Measurements from ENCODE around the gene GGA2. TPM values are rescaled to one million over a fixed set of nuclear protein-coding genes. Genes with fewer than 3 reads are reported as not detected.
"Not testable (repeated sequence)": the region's sequence is repeated elsewhere in the genome, so short reads cannot be mapped to it uniquely, and the experiment has no call there.

Gene GGA2
- total RNA-seq, 1 donor from 2014 or later = 40.4 TPM

GRCh38 chr16:23452221-23452571, 58.1 kb downstream of the GGA2 start:
- no peaks in the 10 kb centered on the region for H3K9me3 Mint-ChIP-seq (ENCODE audit: low read depth)
- no peak for DNase-seq (ENCODE audit: low spot score)
- peaks cover 2% of the 10 kb centered on the region for H3K36me3 Mint-ChIP-seq (ENCODE audit: low read depth)
- peak overlapping the region; percentile 87 for H3K27ac Mint-ChIP-seq (ENCODE audit: unreplicated experiment)
- TF ChIP-seq, protein P1, sequence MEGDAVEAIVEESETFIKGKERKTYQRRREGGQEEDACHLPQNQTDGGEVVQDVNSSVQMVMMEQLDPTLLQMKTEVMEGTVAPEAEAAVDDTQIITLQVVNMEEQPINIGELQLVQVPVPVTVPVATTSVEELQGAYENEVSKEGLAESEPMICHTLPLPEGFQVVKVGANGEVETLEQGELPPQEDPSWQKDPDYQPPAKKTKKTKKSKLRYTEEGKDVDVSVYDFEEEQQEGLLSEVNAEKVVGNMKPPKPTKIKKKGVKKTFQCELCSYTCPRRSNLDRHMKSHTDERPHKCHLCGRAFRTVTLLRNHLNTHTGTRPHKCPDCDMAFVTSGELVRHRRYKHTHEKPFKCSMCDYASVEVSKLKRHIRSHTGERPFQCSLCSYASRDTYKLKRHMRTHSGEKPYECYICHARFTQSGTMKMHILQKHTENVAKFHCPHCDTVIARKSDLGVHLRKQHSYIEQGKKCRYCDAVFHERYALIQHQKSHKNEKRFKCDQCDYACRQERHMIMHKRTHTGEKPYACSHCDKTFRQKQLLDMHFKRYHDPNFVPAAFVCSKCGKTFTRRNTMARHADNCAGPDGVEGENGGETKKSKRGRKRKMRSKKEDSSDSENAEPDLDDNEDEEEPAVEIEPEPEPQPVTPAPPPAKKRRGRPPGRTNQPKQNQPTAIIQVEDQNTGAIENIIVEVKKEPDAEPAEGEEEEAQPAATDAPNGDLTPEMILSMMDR (IDR thresholded peaks at IDR 0.05) = no peak
- H3K4me1 Mint-ChIP-seq (ENCODE audit: low read depth) = peaks cover 38% of the 10 kb centered on the region
- H3K27me3 Mint-ChIP-seq (ENCODE audit: low read depth) = no peaks in the 10 kb centered on the region
- peak overlapping the region; percentile 98 for H3K4me3 Mint-ChIP-seq (ENCODE audit: unreplicated experiment)

DNA sequence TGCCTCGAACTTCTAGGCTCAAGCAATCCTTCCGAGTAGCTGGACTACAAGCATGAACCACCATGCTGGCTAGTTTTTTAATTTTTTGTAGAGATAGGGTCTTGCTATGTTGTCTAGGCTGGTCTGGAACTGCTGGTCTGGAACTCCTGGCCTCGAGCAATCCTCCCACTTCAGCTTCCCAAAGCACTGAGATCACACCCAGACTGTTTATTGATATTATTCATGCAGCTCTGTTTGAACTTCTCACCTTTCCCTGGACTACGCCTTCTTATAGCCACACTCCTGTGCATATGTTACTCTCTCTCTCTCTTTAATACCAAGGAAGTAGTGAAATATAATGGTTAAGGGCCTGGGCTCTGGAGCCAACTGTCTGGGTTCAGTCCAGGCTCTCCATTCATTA, 61.9 kb downstream of the GGA2 start:
- Mint-ChIP-seq H3K36me3 (ENCODE audit: low read depth) (peaks cover 9% of the 10 kb centered on the region), H3K9me3 (ENCODE audit: low read depth) (no peaks in the 10 kb centered on the region), H3K4me3 (ENCODE audit: unreplicated experiment) (no peak overlapping the region), H3K27me3 (ENCODE audit: low read depth) (no peaks in the 10 kb centered on the region), H3K27ac (ENCODE audit: unreplicated experiment) (peak overlapping the region; percentile 4), H3K4me1 (ENCODE audit: low read depth) (peaks cover 28% of the 10 kb centered on the region)
- TF ChIP-seq, protein P1 (IDR thresholded peaks at IDR 0.05) = no peak
- no peak for DNase-seq (ENCODE audit: low spot score)

DNA sequence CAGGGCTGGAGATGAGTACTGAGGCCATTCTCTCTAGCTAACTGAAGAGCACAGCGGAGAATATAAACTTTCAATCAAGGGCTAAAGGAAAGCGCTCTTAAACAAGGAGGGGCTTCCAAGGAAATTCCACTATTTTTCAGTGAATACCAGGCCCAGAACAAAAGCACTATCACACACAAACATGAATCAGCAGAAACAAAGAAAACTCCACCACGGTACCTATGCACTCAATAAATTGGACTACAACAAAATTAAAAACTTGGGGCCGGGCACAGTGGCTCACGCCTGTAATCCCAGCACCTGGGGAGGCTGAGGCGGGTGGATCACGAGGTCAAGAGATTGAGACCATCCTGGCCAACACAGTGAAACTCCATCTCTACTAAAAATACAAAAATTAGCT, 72.8 kb downstream of the GGA2 start:
- H3K9me3 Mint-ChIP-seq (ENCODE audit: low read depth); H3K27ac Mint-ChIP-seq (ENCODE audit: unreplicated experiment); H3K4me3 Mint-ChIP-seq (ENCODE audit: unreplicated experiment); H3K27me3 Mint-ChIP-seq (ENCODE audit: low read depth); H3K4me1 Mint-ChIP-seq (ENCODE audit: low read depth); DNase-seq (ENCODE audit: low spot score): not testable (repeated sequence)
- H3K36me3 Mint-ChIP-seq (ENCODE audit: low read depth) = peaks cover 25% of the 10 kb centered on the region

DNA sequence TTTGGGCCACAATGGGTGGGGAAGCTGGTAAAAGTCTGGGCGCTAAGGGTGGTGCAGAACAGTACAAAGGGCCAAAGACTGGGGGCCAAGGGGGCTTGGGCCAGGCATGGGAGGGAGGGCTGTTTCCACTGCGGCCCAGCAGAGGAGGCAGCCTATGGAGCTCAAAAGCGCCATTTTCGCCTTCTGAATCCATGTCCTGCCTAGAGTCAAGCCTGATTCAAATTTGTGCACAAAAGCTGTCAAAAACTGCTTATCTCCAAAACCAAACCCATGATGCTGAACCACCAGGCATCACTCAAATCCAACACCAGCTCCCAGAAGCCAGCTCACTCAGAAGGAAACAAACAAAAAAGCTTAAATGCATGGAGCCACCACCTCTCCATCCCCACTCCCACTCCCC, 73.3 kb downstream of the GGA2 start:
- TF ChIP-seq, protein P1 (IDR thresholded peaks at IDR 0.05) = no peak
- peaks cover 4% of the 10 kb centered on the region for H3K4me1 Mint-ChIP-seq (ENCODE audit: low read depth)
- peaks cover 25% of the 10 kb centered on the region for H3K36me3 Mint-ChIP-seq (ENCODE audit: low read depth)
- H3K9me3 Mint-ChIP-seq (ENCODE audit: low read depth) = no peaks in the 10 kb centered on the region
- no peak overlapping the region for H3K4me3 Mint-ChIP-seq (ENCODE audit: unreplicated experiment)
- no peak for DNase-seq (ENCODE audit: low spot score)
- no peaks in the 10 kb centered on the region for H3K27me3 Mint-ChIP-seq (ENCODE audit: low read depth)
- H3K27ac Mint-ChIP-seq (ENCODE audit: unreplicated experiment) = no peak overlapping the region

DNA sequence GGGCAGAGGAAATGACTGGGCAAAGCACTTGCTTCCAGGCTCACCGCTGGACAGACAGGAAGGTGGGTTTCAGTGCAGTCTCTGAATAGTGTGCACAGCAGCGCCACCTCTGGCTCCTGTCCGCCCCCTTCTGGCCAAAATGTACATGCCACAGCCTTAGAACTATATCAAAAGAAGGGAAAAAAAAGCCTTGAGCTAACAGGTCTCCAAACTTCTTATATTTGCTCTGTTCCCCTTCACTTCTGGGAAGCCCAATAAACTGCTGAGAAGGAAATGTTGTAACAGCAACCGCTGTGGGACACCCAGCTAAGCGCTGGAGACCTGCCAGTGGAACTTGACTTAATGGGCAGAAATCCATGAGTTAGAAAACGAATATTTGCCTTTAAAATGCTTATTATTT, 74.8 kb downstream of the GGA2 start:
- DNase-seq (ENCODE audit: low spot score) = no peak
- H3K27ac Mint-ChIP-seq (ENCODE audit: unreplicated experiment) = no peak overlapping the region
- H3K4me1 Mint-ChIP-seq (ENCODE audit: low read depth) = peaks cover 4% of the 10 kb centered on the region
- H3K4me3 Mint-ChIP-seq (ENCODE audit: unreplicated experiment) = no peak overlapping the region
- no peaks in the 10 kb centered on the region for H3K27me3 Mint-ChIP-seq (ENCODE audit: low read depth)
- TF ChIP-seq, protein P1 (IDR thresholded peaks at IDR 0.05) = peak; percentile 86
- H3K36me3 Mint-ChIP-seq (ENCODE audit: low read depth) = peaks cover 23% of the 10 kb centered on the region
- H3K9me3 Mint-ChIP-seq (ENCODE audit: low read depth) = no peaks in the 10 kb centered on the region

DNA sequence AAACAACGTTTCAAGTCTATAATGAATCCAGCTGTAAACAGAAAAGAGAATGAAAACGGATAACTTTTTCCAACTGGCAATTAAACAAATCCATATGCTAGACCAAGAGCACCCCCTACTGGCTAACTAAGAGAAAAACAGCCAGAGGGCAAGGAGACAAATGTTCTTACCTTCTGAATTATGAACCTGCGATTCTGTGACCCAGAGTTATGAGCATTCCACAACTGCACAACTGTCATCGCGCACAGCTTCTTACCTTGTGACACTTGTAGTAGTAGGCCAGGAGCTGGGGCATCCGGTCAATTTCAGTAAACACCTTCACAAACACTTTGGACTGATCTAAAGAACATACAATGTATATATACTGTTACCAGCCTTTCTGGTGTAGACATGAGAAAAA, 75.9 kb downstream of the GGA2 start:
- Mint-ChIP-seq H3K9me3 (ENCODE audit: low read depth) (no peaks in the 10 kb centered on the region), H3K27ac (ENCODE audit: unreplicated experiment) (no peak overlapping the region), H3K4me1 (ENCODE audit: low read depth) (peaks cover 4% of the 10 kb centered on the region), H3K4me3 (ENCODE audit: unreplicated experiment) (no peak overlapping the region), H3K27me3 (ENCODE audit: low read depth) (no peaks in the 10 kb centered on the region), H3K36me3 (ENCODE audit: low read depth) (peaks cover 23% of the 10 kb centered on the region)
- TF ChIP-seq, protein P1 (IDR thresholded peaks at IDR 0.05) = peak; percentile 97
- no peak for DNase-seq (ENCODE audit: low spot score)
